GM12878 (cell line): ENCODE data around the gene GGT6.
A peak's percentile ranks its signal among the peaks of the same experiment; 100 is the strongest.

ENCODE experiments used
- CTCF ChIP-seq, 3 experiments: IDR thresholded peaks in 2 of 3; conservative IDR thresholded peaks in 1 of 3; 2 replicates each; pipeline ENCODE4 v1.5.1; 2011; ENCODE audit warnings: low read depth in 3 of 3, low read length in 3 of 3, mild to moderate bottlenecking in 3 of 3, control low read depth in 2 of 3, moderate library complexity in 2 of 3, inconsistent platforms in 1 of 3, mixed read lengths in 1 of 3; ENCODE audit not compliant: control insufficient read depth in 2 of 3, insufficient read depth in 1 of 3; ENCODE audit errors: extremely low read depth in 1 of 3
- EZH2 ChIP-seq: IDR thresholded peaks from 2 replicates; pipeline ENCODE4 v1.6.1; 2012; ENCODE audit warnings: low read depth, mild to moderate bottlenecking, control low read depth, inconsistent platforms, low read length, borderline replicate concordance; ENCODE audit not compliant: control insufficient read depth
- FOXK2 ChIP-seq: fragments of 450-650 bp; IDR thresholded peaks from 2 replicates; pipeline ENCODE4 v1.6.1; 2017; ENCODE audit warnings: mild to moderate bottlenecking, moderate library complexity
- JUNB ChIP-seq: IDR thresholded peaks from 2 replicates; pipeline ENCODE4 v1.6.1; 2016; ENCODE audit warnings: antibody characterized with exemption, mild to moderate bottlenecking
- POLR2A ChIP-seq: IDR thresholded peaks from 2 replicates; pipeline ENCODE4 v1.6.1; 2011; ENCODE audit warnings: low read depth, mild to moderate bottlenecking, low read length
- SMARCA5 ChIP-seq: fragments of 450-650 bp; IDR thresholded peaks from 2 replicates; pipeline ENCODE4 v1.6.1; 2017; ENCODE audit warnings: mild to moderate bottlenecking
- TF ChIP-seq, protein P1 (sequence below): fragments of 450-650 bp; IDR thresholded peaks from 2 replicates; pipeline ENCODE4 v1.6.1; 2017; ENCODE audit warnings: antibody characterized with exemption, mild to moderate bottlenecking, moderate library complexity
- TF ChIP-seq, protein P2 (sequence below): fragments of 450-650 bp; IDR thresholded peaks from 2 replicates; pipeline ENCODE4 v1.6.1; 2016; ENCODE audit warnings: mild to moderate bottlenecking

GRCh38 chr17:4543557-4544026, 16.8 kb downstream of the GGT6 start:
- TF ChIP-seq EZH2 (no peak), SMARCA5 (no peak), CTCF (IDR thresholded peaks at IDR 0.05 in 2 of 3, conservative IDR thresholded peaks at IDR 0.05 in 1 of 3; ENCODE audit: control insufficient read depth in 2 of 3, extremely low read depth in 1 of 3, insufficient read depth in 1 of 3, low read depth in 3 of 3, low read length in 3 of 3) (no peak), FOXK2 (no peak), JUNB (no peak), POLR2A (peak; percentile 32; the same call in 1 of the 2 replicates)
- TF ChIP-seq, protein P1, sequence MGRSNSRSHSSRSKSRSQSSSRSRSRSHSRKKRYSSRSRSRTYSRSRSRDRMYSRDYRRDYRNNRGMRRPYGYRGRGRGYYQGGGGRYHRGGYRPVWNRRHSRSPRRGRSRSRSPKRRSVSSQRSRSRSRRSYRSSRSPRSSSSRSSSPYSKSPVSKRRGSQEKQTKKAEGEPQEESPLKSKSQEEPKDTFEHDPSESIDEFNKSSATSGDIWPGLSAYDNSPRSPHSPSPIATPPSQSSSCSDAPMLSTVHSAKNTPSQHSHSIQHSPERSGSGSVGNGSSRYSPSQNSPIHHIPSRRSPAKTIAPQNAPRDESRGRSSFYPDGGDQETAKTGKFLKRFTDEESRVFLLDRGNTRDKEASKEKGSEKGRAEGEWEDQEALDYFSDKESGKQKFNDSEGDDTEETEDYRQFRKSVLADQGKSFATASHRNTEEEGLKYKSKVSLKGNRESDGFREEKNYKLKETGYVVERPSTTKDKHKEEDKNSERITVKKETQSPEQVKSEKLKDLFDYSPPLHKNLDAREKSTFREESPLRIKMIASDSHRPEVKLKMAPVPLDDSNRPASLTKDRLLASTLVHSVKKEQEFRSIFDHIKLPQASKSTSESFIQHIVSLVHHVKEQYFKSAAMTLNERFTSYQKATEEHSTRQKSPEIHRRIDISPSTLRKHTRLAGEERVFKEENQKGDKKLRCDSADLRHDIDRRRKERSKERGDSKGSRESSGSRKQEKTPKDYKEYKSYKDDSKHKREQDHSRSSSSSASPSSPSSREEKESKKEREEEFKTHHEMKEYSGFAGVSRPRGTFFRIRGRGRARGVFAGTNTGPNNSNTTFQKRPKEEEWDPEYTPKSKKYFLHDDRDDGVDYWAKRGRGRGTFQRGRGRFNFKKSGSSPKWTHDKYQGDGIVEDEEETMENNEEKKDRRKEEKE, result no peak
- TF ChIP-seq, protein P2, sequence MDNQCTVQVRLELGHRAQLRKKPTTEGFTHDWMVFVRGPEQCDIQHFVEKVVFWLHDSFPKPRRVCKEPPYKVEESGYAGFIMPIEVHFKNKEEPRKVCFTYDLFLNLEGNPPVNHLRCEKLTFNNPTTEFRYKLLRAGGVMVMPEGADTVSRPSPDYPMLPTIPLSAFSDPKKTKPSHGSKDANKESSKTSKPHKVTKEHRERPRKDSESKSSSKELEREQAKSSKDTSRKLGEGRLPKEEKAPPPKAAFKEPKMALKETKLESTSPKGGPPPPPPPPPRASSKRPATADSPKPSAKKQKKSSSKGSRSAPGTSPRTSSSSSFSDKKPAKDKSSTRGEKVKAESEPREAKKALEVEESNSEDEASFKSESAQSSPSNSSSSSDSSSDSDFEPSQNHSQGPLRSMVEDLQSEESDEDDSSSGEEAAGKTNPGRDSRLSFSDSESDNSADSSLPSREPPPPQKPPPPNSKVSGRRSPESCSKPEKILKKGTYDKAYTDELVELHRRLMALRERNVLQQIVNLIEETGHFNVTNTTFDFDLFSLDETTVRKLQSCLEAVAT, result no peak
